Measurements from ENCODE around the gene RNF223.

RNF223 gene

DNA sequence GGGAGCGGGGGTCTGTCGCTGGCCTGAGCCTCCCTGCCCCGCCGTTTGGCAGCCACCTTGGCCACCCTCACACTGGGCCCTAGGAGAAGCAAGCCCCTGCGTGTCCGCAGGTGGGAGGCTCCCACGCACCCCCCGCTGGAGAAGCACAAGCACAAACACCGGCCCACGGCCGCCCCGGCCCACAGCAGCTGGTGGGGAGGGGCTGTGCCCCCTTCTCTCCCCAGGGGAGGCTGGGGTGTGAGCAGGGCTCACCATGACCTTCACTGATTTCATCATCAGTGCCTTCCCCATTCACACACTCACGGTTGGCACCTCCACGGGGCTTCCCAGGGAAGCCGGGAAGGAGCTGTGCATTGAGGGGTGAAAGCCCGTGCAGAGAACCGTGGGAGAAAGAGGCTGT is 46.3 kb downstream of the RNF223 start:
- TF ChIP-seq, protein P1, sequence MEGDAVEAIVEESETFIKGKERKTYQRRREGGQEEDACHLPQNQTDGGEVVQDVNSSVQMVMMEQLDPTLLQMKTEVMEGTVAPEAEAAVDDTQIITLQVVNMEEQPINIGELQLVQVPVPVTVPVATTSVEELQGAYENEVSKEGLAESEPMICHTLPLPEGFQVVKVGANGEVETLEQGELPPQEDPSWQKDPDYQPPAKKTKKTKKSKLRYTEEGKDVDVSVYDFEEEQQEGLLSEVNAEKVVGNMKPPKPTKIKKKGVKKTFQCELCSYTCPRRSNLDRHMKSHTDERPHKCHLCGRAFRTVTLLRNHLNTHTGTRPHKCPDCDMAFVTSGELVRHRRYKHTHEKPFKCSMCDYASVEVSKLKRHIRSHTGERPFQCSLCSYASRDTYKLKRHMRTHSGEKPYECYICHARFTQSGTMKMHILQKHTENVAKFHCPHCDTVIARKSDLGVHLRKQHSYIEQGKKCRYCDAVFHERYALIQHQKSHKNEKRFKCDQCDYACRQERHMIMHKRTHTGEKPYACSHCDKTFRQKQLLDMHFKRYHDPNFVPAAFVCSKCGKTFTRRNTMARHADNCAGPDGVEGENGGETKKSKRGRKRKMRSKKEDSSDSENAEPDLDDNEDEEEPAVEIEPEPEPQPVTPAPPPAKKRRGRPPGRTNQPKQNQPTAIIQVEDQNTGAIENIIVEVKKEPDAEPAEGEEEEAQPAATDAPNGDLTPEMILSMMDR (conservative IDR thresholded peaks at IDR 0.05; ENCODE audit: control insufficient read depth, insufficient read depth, low read depth, low read length), result no peak
- DNase-seq (ENCODE audit: low read depth), result no peak
- no peak overlapping the region for H3K4me3 ChIP-seq (ENCODE audit: control insufficient read depth, low read depth, low read length)

DNA sequence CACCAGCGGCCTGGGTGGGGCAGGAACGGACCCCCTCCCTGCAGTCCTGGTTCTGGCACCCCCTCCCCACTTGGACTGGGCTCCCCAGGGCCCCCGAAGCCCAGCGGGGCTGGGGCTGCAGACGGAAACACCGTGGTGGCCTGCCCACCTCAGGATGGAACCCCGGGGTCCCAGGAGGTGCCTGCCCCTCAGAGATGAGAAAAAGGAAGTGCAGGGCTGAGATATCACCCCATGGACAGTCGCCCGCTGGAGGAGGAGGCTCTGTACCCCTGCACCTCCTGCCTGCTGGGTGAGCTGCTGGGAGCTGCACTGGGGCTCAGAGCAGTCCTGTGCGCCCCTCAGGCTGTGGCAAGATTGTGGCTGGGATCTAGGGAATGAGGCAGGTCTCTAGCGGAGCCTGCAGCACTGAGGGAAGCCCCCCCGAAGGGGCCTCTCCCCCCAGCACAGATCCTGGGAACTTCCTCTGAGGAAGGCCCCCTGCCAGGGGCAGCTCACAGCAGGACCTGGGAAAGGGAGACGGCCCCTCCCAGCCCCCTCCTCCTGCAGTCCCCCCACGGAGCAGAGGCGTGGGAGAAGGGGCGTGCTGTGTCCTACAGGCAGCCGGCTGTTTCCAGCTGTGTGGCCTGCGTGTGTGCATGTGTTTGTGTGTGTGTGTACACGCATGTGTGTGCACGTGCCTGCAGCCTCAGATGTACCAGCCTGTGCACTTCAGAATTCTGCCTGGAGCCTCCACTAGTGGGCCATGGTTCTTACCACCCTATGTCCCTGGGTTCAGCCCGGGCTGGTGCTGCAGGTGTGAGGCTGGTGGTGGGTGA is 47.3 kb downstream of the RNF223 start:
- TF ChIP-seq, protein P1 (conservative IDR thresholded peaks at IDR 0.05; ENCODE audit: control insufficient read depth, insufficient read depth, low read depth, low read length), result no peak
- no peak for DNase-seq (ENCODE audit: low read depth)
- H3K4me3 ChIP-seq (ENCODE audit: control insufficient read depth, low read depth, low read length), result no peak overlapping the region

DNA sequence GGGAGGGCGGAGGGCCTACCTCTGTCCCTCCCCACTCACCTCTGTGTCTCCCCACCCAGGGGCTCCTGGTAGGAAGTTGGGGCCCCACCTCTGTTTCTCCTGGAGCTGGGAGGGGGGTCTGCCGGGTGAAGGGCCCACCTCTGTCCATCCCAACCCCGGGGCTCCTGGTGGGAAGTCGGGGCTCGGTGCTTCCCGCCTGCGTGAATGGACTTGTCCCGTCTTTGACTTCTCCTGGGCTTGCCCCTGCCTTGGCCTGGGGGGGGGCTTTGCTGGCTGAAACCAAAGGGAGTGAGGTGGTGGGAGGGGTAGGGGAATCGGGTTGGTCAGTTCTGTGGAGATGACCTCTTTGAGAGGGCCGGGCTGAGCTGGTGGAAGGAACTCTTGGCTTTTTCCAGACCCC is 48.4 kb downstream of the RNF223 start:
- no peak overlapping the region for H3K4me3 ChIP-seq (ENCODE audit: control insufficient read depth, low read depth, low read length)

DNA sequence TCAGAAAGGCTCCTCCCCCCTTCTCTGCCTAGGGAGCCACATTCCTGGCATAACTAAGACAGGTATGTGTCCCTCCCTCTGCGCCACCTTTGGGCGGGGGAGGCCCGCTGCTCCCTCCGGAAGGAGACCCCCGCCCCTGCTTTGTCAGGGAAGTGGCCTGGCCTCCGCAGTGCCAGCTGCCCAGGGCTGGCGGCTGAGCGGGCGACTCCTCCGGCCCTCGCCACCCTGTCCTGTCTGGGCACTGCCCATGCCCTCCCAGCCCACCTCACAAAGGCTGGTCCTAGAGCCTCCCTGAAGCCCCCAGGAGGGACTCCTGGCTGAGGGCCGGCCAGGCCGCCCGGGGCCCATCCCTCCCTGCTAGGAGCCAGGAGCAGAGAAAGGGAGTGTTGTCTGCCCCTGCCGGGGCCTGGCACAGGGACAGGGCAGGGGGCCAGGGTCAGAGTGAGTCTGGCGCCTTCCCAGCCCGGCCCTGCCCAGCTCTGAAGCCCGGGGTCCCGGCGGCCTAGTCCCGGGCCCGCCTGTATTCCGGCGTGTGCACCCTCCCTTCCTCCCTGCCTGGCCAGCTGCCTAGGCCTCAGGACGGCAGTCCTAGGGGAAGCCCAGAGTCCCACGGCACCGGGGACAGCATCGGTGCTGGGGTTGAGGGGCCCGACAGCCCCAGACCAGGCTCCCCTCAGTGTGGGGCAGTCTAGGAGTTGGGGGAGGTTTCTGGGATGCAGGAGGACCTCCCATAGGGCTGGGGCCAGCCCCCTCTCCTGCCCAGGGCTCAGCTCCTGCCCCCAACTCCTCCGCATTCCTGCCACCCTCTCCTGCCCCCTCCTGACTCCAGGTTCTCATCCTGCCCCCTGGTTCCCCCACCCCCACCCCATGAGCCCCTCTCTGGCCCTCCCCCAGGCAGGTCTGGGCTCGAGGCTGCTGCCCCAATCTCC is 49.1 kb downstream of the RNF223 start:
- no peak overlapping the region for H3K4me3 ChIP-seq (ENCODE audit: control insufficient read depth, low read depth, low read length)
- no peak for DNase-seq (ENCODE audit: low read depth)
- TF ChIP-seq, protein P1 (conservative IDR thresholded peaks at IDR 0.05; ENCODE audit: control insufficient read depth, insufficient read depth, low read depth, low read length), result no peak

More for the DNA sequence above, 48.4 kb downstream of the RNF223 start:
- TF ChIP-seq, protein P1 (conservative IDR thresholded peaks at IDR 0.05; ENCODE audit: control insufficient read depth, insufficient read depth, low read depth, low read length), result no peak
- no peak for DNase-seq (ENCODE audit: low read depth)

DNA sequence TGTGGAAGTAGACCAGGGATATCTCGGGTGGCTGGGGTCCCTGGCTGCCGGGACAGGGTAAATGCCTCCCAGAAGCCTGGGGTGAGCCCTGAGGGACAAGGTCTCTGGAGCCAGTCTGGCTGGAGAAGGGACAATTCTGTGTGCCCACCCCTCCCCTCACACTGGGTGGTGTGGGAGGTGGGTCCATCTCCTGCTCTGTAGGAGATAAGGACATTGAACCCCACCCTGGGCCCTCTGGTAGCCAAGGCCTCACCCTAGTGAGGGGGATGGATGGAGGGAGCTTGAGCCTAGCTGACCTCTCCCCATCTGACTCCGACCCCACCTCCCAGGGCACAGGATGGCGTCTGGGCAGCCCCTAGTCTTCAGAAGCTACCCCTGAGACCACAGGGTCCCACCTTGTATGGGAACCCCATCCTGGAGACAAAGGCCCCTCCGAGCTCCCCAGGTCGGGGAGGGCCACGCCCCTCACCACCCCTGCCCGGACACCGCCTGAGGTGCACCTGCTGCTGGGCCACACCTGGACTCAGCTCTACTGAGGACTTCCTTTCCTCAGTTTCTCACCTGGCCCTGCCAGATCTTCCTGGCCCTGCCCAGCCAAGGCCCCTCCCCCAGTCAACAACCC is 49.8 kb downstream of the RNF223 start:
- TF ChIP-seq, protein P1 (conservative IDR thresholded peaks at IDR 0.05; ENCODE audit: control insufficient read depth, insufficient read depth, low read depth, low read length), result no peak
- DNase-seq (ENCODE audit: low read depth), result no peak
- H3K4me3 ChIP-seq (ENCODE audit: control insufficient read depth, low read depth, low read length), result no peak overlapping the region

DNA sequence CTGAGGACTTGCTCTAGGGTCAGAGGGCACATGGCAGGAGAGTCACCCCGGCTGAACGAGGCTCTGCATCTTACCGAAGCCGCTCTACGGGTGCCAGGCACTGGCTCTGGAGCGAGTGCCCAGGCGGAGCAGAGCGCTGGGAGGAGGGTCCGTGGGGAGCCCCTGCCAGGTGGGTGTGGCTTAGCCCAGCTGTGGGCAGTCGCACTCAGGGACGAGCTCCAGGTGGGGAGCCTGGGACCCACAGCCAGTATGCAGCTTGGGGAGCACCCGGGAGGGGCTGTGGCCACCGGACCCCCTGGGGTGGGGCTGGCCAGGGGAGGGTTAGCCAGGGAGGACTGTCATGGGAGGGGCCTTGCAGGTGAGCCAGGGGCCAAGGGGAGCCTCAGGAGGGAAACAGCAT is 50.4 kb downstream of the RNF223 start:
- no peak for DNase-seq (ENCODE audit: low read depth)
- no peak overlapping the region for H3K4me3 ChIP-seq (ENCODE audit: control insufficient read depth, low read depth, low read length)

More for the DNA sequence above, 50.4 kb downstream of the RNF223 start:
- TF ChIP-seq, protein P1 (conservative IDR thresholded peaks at IDR 0.05; ENCODE audit: control insufficient read depth, insufficient read depth, low read depth, low read length), result no peak
